Sigmoid colon (tissue), 7 donors: ENCODE results near the gene SAPCD1. TPM values are rescaled to one million over a fixed set of nuclear protein-coding genes. Genes with fewer than 3 reads are reported as not detected.

Source experiments
- DNase-seq: peaks from one replicate; pipeline ENCODE4 v3.0.0-alpha.2; 2019
- H3K27ac ChIP-seq, 4 donors: fragments of 200-600 bp; sonication (generic); one replicate each; pipeline ENCODE4 v1.5.1; 2016 to 2019; ENCODE audit warnings: mild to moderate bottlenecking in 1 of 4
- H3K27me3 ChIP-seq, 3 donors: fragments of 200-600 bp; sonication (generic); one replicate each; pipeline ENCODE4 v1.5.1; 2019; ENCODE audit warnings: mild to moderate bottlenecking in 1 of 3
- H3K36me3 ChIP-seq, 4 donors: fragments of 200-600 bp; sonication (generic); one replicate each; pipeline ENCODE4 v1.5.1; 2016 to 2019
- H3K4me1 ChIP-seq, 4 donors: fragments of 200-600 bp; sonication (generic); one replicate each; pipeline ENCODE4 v1.5.1; 2017 to 2019
- H3K4me3 ChIP-seq, 4 donors: fragments of 200-600 bp; sonication (generic); one replicate each; pipeline ENCODE4 v1.5.1; 2017 to 2019; ENCODE audit warnings: mild to moderate bottlenecking in 2 of 4, moderate library complexity in 1 of 4
- H3K9me3 ChIP-seq, 4 donors: fragments of 200-600 bp in 3 of 4; sonication (generic) in 3 of 4; one replicate each; pipeline versions ENCODE4 v1.5.1 to v1.6.1; 2013 to 2019
- CTCF ChIP-seq, 4 experiments: fragments of 450-650 bp in 3 of 4; fragments of 200-600 bp in 1 of 4; IDR thresholded peaks; one replicate each; pipeline ENCODE4 v1.5.1; 2016 to 2019; ENCODE audit warnings: antibody characterized with exemption in 4 of 4, mild to moderate bottlenecking in 3 of 4, moderate library complexity in 2 of 4
- EP300 ChIP-seq, 4 donors: sonication (generic); formaldehyde crosslinking; IDR thresholded peaks; one replicate each; pipeline ENCODE4 v1.6.1; 2017; ENCODE audit warnings: antibody characterized with exemption in 4 of 4
- POLR2A ChIP-seq, 2 donors: fragments of 450-650 bp; IDR thresholded peaks; one replicate each; pipeline ENCODE4 v1.6.1; 2016; ENCODE audit warnings: antibody characterized with exemption in 2 of 2, mild to moderate bottlenecking in 2 of 2, moderate library complexity in 2 of 2
- POLR2AphosphoS5 ChIP-seq, 4 donors: sonication (generic); formaldehyde crosslinking; IDR thresholded peaks; one replicate each; pipeline ENCODE4 v1.6.1; 2017; ENCODE audit warnings: antibody characterized with exemption in 4 of 4
- WGBS, 2 donors: extraction: QIAGEN DNeasy Blood & Tissue Kit; methylation state at CpG; one replicate each; pipeline ENCODE4 v1.1.7; 2013; 5-methylcytosine and 5-hydroxymethylcytosine counted together
- intact Hi-C: fragments of 100-400 bp; cut with DNase I; formaldehyde crosslinking; loops from one replicate; pipeline ENCODE4 v1.15.1; 2023
- polyA plus RNA-seq, 3 donors: library from polyadenylated mRNA; stranded (reverse); fragments of 200-250 nt; gene quantifications; one replicate each; pipeline ENCODE4 v1.2.3, GENCODE V29; 2013
- total RNA-seq, 4 donors: library from RNA; depleted of rRNA; stranded (reverse); fragments of >200 nt; gene quantifications; one replicate each; pipeline ENCODE4 v1.1.0, GENCODE V29; 2016
- donor health status: healthy with polysubstance abuse.
- donor health status: Bipolar disorder and iron deficiency.
- donor health status: healthy.

Gene SAPCD1
- total RNA-seq (1 to 10 TPM in 3 of 4 donors, not detected in 1; 1.8 to 6.5 (median 4.2) TPM), polyA plus RNA-seq (1 to 10 TPM in 2 of 3 donors, not detected in 1; 1.2 to 8.7 TPM)

DNA sequence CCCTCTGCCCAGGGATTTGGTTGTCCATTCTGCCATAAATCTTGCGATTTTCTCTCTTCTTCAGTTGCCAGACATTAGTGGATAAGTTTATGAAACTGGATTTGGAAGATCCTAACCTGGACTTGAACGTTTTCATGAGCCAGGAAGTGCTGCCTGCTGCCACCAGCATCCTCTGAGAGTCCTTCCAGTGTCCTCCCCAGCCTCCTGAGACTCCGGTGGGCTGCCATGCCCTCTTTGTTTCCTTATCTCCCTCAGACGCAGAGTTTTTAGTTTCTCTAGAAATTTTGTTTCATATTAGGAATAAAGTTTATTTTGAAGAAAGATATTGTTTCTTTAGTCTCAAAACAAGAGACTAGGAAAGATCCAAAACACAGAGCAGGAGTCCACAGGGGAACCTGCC, at the start of gene SAPCD1:
TSS of gene SAPCD1 (plus strand) at position 301 of the 400 bp plus-strand sequence. CDS start 399 bp downstream, outside the sequence.
- Histone ChIP-seq H3K27me3 (peaks cover 0 to 14% (median 3%) of the 10 kb centered on the region in 3 donors), H3K4me3 (no peak within 1 kb of the TSS), H3K36me3 (no peaks in the 10 kb centered on the region), H3K9me3 (no peaks in the 10 kb centered on the region), H3K27ac (no peak within 1 kb of the TSS), H3K4me1 (peaks cover 0 to 10% (median 7%) of the 10 kb centered on the region in 4 donors)
- intact Hi-C loops = no loop called here
- TF ChIP-seq POLR2A (IDR thresholded peaks at IDR 0.05) = no peak
- no peak for TF ChIP-seq CTCF (IDR thresholded peaks at IDR 0.05)
- TF ChIP-seq EP300 (IDR thresholded peaks at IDR 0.05) = no peak
- no peak for TF ChIP-seq POLR2AphosphoS5 (IDR thresholded peaks at IDR 0.05)
- DNase-seq = no peak
- 81 to 87% methylated on average over 4 of the region's 4 CpGs for WGBS, 2 donors

DNA sequence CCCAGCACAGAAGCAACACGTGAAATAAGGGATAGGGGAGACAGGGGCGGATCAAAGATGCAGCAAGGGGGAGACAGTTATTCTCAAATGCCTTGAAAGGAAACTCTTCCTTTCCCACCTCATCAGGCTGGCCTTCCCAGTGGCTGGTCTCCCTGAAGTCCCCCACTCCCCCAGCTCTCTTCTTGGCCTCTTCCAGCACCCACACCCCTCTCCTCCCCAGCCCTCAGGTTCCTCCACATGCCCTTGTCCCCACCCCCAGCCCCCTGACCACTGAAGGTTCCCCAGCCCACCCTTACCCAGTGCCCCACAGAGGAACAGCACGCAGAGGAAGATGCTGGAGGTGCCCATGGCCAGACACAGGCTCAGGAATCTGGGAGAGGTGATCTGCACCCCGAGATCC, 49.0 kb upstream of the SAPCD1 start:
- DNase-seq = no peak
- Histone ChIP-seq H3K4me3 (no peak overlapping the region), H3K9me3 (no peaks in the 10 kb centered on the region), H3K27ac (no peak overlapping the region), H3K27me3 (no peaks in the 10 kb centered on the region), H3K4me1 (peaks cover 0 to 11% (median 10%) of the 10 kb centered on the region in 4 donors), H3K36me3 (no peaks in the 10 kb centered on the region)
- 51 to 66% methylated on average over 4 of the region's 4 CpGs for WGBS, 2 donors
- intact Hi-C loops = no loop called here
- TF ChIP-seq CTCF (IDR thresholded peaks at IDR 0.05) = no peak
- no peak for TF ChIP-seq POLR2A (IDR thresholded peaks at IDR 0.05)
- no peak for TF ChIP-seq EP300 (IDR thresholded peaks at IDR 0.05)
- no peak for TF ChIP-seq POLR2AphosphoS5 (IDR thresholded peaks at IDR 0.05)

GRCh38 chr6:31713991-31714684, 48.3 kb upstream of the SAPCD1 start:
- 8 to 42% methylated on average over 5 of the region's 5 CpGs for WGBS, 2 donors
- peak overlapping the region in 1 of 4 donors; percentile 74 for H3K27ac ChIP-seq
- no peak for DNase-seq
- H3K27me3 ChIP-seq = no peaks in the 10 kb centered on the region
- H3K4me1 ChIP-seq = peaks cover 0 to 11% (median 10%) of the 10 kb centered on the region in 4 donors
- no peaks in the 10 kb centered on the region for H3K9me3 ChIP-seq
- no peaks in the 10 kb centered on the region for H3K36me3 ChIP-seq
- intact Hi-C loops = no loop called here
- no peak overlapping the region for H3K4me3 ChIP-seq
- TF ChIP-seq POLR2AphosphoS5 (IDR thresholded peaks at IDR 0.05) (no peak), POLR2A (IDR thresholded peaks at IDR 0.05) (no peak), EP300 (IDR thresholded peaks at IDR 0.05) (no peak), CTCF (IDR thresholded peaks at IDR 0.05) (no peak)

GRCh38 chr6:31715022-31715958, 47.2 kb upstream of the SAPCD1 start, which contains the start of gene LY6G6D:
Gene LY6G6D (plus strand): TSS chr6:31715348. CDS start chr6:31715356, 8 bp downstream.
- no peak for TF ChIP-seq POLR2A (IDR thresholded peaks at IDR 0.05)
- no peak for TF ChIP-seq EP300 (IDR thresholded peaks at IDR 0.05)
- TF ChIP-seq POLR2AphosphoS5 (IDR thresholded peaks at IDR 0.05) = no peak
- no peak for TF ChIP-seq CTCF (IDR thresholded peaks at IDR 0.05)
- H3K4me3 ChIP-seq = no peak within 1 kb of the TSS
- H3K27me3 ChIP-seq = no peaks in the 10 kb centered on the region
- WGBS, 2 donors = 78% methylated on average over 16 of the region's 16 CpGs
- H3K9me3 ChIP-seq = no peaks in the 10 kb centered on the region
- intact Hi-C loops = no loop called here
- DNase-seq = no peak
- peaks cover 0 to 11% (median 10%) of the 10 kb centered on the region in 4 donors for H3K4me1 ChIP-seq
- peak within 1 kb of the TSS in 3 of 4 donors; percentile 71 to 74 (median 72) for H3K27ac ChIP-seq
- no peaks in the 10 kb centered on the region for H3K36me3 ChIP-seq
